Measurements from ENCODE around the gene NLGN4X. TPM values are rescaled to one million over a fixed set of nuclear protein-coding genes. Genes with fewer than 3 reads are reported as not detected.

The NLGN4X gene
- polyA plus RNA-seq, 1 of the 3 experiments (the other 2 are of a cell fraction), result 0.05 TPM

GRCh38 chrX:6238576-6238975 lies 9.9 kb upstream of the NLGN4X start:
- no peak overlapping the region for H2AFZ ChIP-seq (ENCODE audit: low read depth)
- H3K4me1 ChIP-seq (ENCODE audit: control insufficient read depth in 1 of 2, insufficient read depth in 2 of 2, low read depth in 1 of 2, low read length in 1 of 2), result no peaks in the 10 kb centered on the region
- TF ChIP-seq ELF1 (IDR thresholded peaks at IDR 0.05) (no peak), USF1 (IDR thresholded peaks at IDR 0.05; ENCODE audit: borderline replicate concordance, low read depth) (no peak), TCF12 (IDR thresholded peaks at IDR 0.05) (no peak), TEAD4 (IDR thresholded peaks at IDR 0.05; ENCODE audit: borderline replicate concordance, insufficient read depth) (no peak), POLR2AphosphoS5 (IDR thresholded peaks at IDR 0.05; ENCODE audit: low read depth, low read length) (no peak), CHD2 (IDR thresholded peaks at IDR 0.05; ENCODE audit: low read length, partially characterized antibody) (no peak), RXRA (IDR thresholded peaks at IDR 0.05; ENCODE audit: borderline replicate concordance, low read depth) (no peak), EP300 (IDR thresholded peaks at IDR 0.05; ENCODE audit: borderline replicate concordance in 1 of 2, low read depth in 1 of 2, low read length in 1 of 2) (no peak), RFX5 (IDR thresholded peaks at IDR 0.05; ENCODE audit: low read length) (no peak), SMC3 (IDR thresholded peaks at IDR 0.05; ENCODE audit: low read depth, low read length) (no peak), YY1 (IDR thresholded peaks at IDR 0.05; ENCODE audit: low read depth) (no peak), JUND (IDR thresholded peaks at IDR 0.05) (no peak), FOSL2 (IDR thresholded peaks at IDR 0.05; ENCODE audit: borderline replicate concordance, low read depth) (no peak), RCOR1 (IDR thresholded peaks at IDR 0.05; ENCODE audit: low read length) (no peak), FOXJ3 (CRISPR knock-in tag; IDR thresholded peaks at IDR 0.05) (no peak)
- TF ChIP-seq, protein P1, sequence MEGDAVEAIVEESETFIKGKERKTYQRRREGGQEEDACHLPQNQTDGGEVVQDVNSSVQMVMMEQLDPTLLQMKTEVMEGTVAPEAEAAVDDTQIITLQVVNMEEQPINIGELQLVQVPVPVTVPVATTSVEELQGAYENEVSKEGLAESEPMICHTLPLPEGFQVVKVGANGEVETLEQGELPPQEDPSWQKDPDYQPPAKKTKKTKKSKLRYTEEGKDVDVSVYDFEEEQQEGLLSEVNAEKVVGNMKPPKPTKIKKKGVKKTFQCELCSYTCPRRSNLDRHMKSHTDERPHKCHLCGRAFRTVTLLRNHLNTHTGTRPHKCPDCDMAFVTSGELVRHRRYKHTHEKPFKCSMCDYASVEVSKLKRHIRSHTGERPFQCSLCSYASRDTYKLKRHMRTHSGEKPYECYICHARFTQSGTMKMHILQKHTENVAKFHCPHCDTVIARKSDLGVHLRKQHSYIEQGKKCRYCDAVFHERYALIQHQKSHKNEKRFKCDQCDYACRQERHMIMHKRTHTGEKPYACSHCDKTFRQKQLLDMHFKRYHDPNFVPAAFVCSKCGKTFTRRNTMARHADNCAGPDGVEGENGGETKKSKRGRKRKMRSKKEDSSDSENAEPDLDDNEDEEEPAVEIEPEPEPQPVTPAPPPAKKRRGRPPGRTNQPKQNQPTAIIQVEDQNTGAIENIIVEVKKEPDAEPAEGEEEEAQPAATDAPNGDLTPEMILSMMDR (IDR thresholded peaks at IDR 0.05), result no peak
- H3K9me3 ChIP-seq, result no peaks in the 10 kb centered on the region
- H3K36me3 ChIP-seq (replicated peaks in 1 of 2; ENCODE audit: control insufficient read depth in 1 of 2, insufficient read depth in 2 of 2, low read length in 1 of 2), result no peaks in the 10 kb centered on the region
- H4K20me1 ChIP-seq (ENCODE audit: insufficient read depth), result no peaks in the 10 kb centered on the region
- no peak overlapping the region for H3K4me2 ChIP-seq
- no peaks in the 10 kb centered on the region for H3K79me2 ChIP-seq (ENCODE audit: insufficient read depth)
- POLR2A ChIA-PET, result no interaction called here
- WGBS (ENCODE audit: low lambda C conversion rate), result 14% methylated on average over 3 of the region's 3 CpGs
- H3K9me2 ChIP-seq, result no peaks in the 10 kb centered on the region
- no peaks in the 10 kb centered on the region for H3K27me3 ChIP-seq (ENCODE audit: insufficient read depth)
- no peak overlapping the region for H3K9ac ChIP-seq
- CTCF ChIA-PET, result no interaction called here
- H3F3A ChIP-seq (replicated peaks; ENCODE audit: insufficient read depth), result no peaks in the 10 kb centered on the region
- no peak overlapping the region for H3K4me3 ChIP-seq (ENCODE audit: low read depth in 2 of 2, low read length in 1 of 2)
- DNase-seq, result no peak
- H3K27ac ChIP-seq (ENCODE audit: low read depth in 2 of 2, low read length in 1 of 2), result no peak overlapping the region

DNA sequence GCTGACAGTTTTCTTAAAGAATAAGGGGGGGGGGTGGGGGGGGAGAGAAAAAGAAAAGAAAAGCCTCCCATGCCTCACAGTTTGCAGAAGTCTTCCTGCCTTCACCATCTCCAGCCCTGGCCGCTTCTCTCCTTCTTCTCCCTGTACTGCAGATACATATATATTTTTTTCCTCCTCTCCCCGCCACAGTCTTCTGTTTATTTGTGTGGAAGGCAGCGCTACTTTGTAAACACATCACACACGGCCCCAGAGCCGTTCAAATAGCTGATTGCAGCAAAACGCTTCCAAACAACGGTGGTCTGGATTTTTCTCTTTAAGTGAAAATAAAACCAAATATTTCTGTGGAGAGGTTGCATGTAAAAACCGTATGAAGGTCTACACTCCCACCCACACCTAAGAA lies 732 bp downstream of the NLGN4X start:
- Histone ChIP-seq H3K9me2 (no peaks in the 10 kb centered on the region), H3K36me3 (replicated peaks in 1 of 2; ENCODE audit: control insufficient read depth in 1 of 2, insufficient read depth in 2 of 2, low read length in 1 of 2) (no peaks in the 10 kb centered on the region), H2AFZ (ENCODE audit: low read depth) (no peak overlapping the region), H3K4me2 (no peak overlapping the region), H3K9ac (no peak overlapping the region), H3K79me2 (ENCODE audit: insufficient read depth) (no peaks in the 10 kb centered on the region), H3K27me3 (ENCODE audit: insufficient read depth) (no peaks in the 10 kb centered on the region), H4K20me1 (ENCODE audit: insufficient read depth) (no peaks in the 10 kb centered on the region), H3K27ac (ENCODE audit: low read depth in 2 of 2, low read length in 1 of 2) (no peak overlapping the region), H3K9me3 (no peaks in the 10 kb centered on the region), H3F3A (replicated peaks; ENCODE audit: insufficient read depth) (no peaks in the 10 kb centered on the region), H3K4me3 (ENCODE audit: low read depth in 2 of 2, low read length in 1 of 2) (no peak overlapping the region; a peak in 1 of 4 replicates), H3K4me1 (ENCODE audit: control insufficient read depth in 1 of 2, insufficient read depth in 2 of 2, low read depth in 1 of 2, low read length in 1 of 2) (no peaks in the 10 kb centered on the region; a peak in 1 of 4 replicates)
- POLR2A ChIA-PET, result interaction anchor here (0.6 kb wide), 1 partner anchor 584 kb away, joined by 3 read pairs; no protein-coding TSS in a partner anchor
- DNase-seq, result no peak
- CTCF ChIA-PET, result interaction anchor here (1.2 kb wide), 1 partner anchor 174 kb away, joined by 4 read pairs; no protein-coding TSS in a partner anchor
- under 1% methylated on average over 8 of the region's 8 CpGs for WGBS (ENCODE audit: low lambda C conversion rate)
- TF ChIP-seq POLR2AphosphoS5 (IDR thresholded peaks at IDR 0.05; ENCODE audit: low read depth, low read length) (no peak), TEAD4 (IDR thresholded peaks at IDR 0.05; ENCODE audit: borderline replicate concordance, insufficient read depth) (no peak), USF2 (IDR thresholded peaks at IDR 0.05; ENCODE audit: borderline replicate concordance, low read depth, low read length) (no peak), REST (IDR thresholded peaks at IDR 0.05; ENCODE audit: low read depth, low read length) (no peak), FOXM1 (IDR thresholded peaks at IDR 0.05; ENCODE audit: low read depth) (no peak), FOXJ3 (CRISPR knock-in tag; IDR thresholded peaks at IDR 0.05) (no peak), FOSL2 (IDR thresholded peaks at IDR 0.05; ENCODE audit: borderline replicate concordance, low read depth) (no peak), NRF1 (IDR thresholded peaks at IDR 0.05; ENCODE audit: low read depth, low read length) (no peak), TAF1 (IDR thresholded peaks at IDR 0.05; ENCODE audit: borderline replicate concordance, low read depth, low read length) (no peak), USF1 (IDR thresholded peaks at IDR 0.05; ENCODE audit: borderline replicate concordance, low read depth) (no peak)

Data from SK-N-SH (cell line).